Activated T-helper 2 cell treated with anti-CD3 and anti-CD28 coated beads, Interferon-gamma antibody, Interleukin-2, Interleukin-4, amounts not matched to agents 10 μg/mL and 5 μg/mL and 100 μg/mL, durations not matched to agents 14 hours and 24 hours and 36 hours (primary cell): ENCODE data around the gene KIF13A. TPM values are rescaled to one million over a fixed set of nuclear protein-coding genes. Genes with fewer than 3 reads are reported as not detected.

Source experiments
- DNase-seq: peaks from one replicate; pipeline ENCODE4 v3.0.0; 2021; ENCODE audit warnings: low spot score
- H3K27ac Mint-ChIP-seq: one replicate; pipeline ENCODE4 v1.8.0; 2021; ENCODE audit warnings: mixed read lengths
- H3K27me3 Mint-ChIP-seq: one replicate; pipeline ENCODE4 v1.8.0; 2021; ENCODE audit warnings: low read depth, mixed read lengths
- H3K36me3 Mint-ChIP-seq: one replicate; pipeline ENCODE4 v1.8.0; 2021; ENCODE audit warnings: low read depth, mixed read lengths
- H3K4me1 Mint-ChIP-seq: one replicate; pipeline ENCODE4 v1.8.0; 2021; ENCODE audit warnings: low read depth, mixed read lengths
- H3K4me3 Mint-ChIP-seq: one replicate; pipeline ENCODE4 v1.8.0; 2021; ENCODE audit warnings: low read depth, mild to moderate bottlenecking, moderate library complexity, mixed read lengths
- H3K9me3 Mint-ChIP-seq: one replicate; pipeline ENCODE4 v1.8.0; 2021; ENCODE audit warnings: mixed read lengths
- intact Hi-C: fragments of 100-400 bp; cut with micrococcal nuclease; formaldehyde crosslinking; loops from one replicate; pipeline ENCODE4 v1.15.1; 2023
- total RNA-seq: library from RNA; stranded (reverse); gene quantifications from 2 replicates; pipeline ENCODE4 v1.2.3, GENCODE V29; 2022

KIF13A gene
- total RNA-seq, 1 donor from 2014 or later, result not detected

DNA sequence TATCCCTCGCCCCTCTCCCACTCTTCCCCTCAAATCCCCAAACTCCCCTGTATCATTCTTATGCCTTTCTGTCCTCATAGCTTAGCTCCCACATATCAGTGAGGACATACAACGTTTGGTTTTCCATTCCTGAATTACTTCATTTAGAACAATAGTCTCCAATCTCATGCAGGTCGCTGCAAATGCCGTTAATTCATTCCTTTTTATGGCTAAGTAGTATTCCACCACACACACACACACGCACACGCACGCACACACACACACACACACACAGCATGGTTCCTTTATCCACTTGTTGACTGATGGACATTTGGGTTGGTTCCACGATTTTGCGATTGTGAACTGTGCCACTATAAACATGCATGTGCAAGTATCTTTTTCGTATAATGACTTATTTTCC, 112.7 kb downstream of the KIF13A start:
- Mint-ChIP-seq H3K36me3 (no peaks in the 10 kb centered on the region), H3K4me3 (no peak overlapping the region), H3K27ac (no peak overlapping the region), H3K4me1 (no peaks in the 10 kb centered on the region), H3K9me3 (no peaks in the 10 kb centered on the region), H3K27me3 (peaks cover 16% of the 10 kb centered on the region)
- intact Hi-C loops, result no loop called here
- no peak for DNase-seq

DNA sequence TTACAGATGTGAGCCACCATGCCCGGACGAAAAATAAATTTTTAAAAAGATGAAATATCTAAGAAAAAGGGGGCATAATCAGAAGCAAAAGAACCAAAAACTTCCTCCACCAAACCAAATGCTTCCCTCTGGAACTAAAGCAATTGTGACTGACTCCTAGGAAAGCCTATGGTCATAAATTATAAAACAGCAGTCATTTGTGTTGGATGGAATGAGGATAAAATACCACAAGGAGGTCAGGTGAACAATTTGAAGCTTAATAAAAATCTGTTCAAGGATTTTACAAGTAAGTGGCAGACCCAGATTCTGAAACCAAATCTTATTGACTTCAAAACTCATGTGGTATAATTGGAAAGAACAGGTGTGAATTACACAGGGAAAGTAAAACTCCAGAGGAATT, 114.5 kb downstream of the KIF13A start:
- H3K27ac Mint-ChIP-seq, result no peak overlapping the region
- peaks cover 19% of the 10 kb centered on the region for H3K27me3 Mint-ChIP-seq
- H3K9me3 Mint-ChIP-seq, result no peaks in the 10 kb centered on the region
- H3K4me1 Mint-ChIP-seq, result no peaks in the 10 kb centered on the region
- H3K36me3 Mint-ChIP-seq, result no peaks in the 10 kb centered on the region
- DNase-seq, result no peak
- H3K4me3 Mint-ChIP-seq, result no peak overlapping the region
- intact Hi-C loops, result no loop called here

DNA sequence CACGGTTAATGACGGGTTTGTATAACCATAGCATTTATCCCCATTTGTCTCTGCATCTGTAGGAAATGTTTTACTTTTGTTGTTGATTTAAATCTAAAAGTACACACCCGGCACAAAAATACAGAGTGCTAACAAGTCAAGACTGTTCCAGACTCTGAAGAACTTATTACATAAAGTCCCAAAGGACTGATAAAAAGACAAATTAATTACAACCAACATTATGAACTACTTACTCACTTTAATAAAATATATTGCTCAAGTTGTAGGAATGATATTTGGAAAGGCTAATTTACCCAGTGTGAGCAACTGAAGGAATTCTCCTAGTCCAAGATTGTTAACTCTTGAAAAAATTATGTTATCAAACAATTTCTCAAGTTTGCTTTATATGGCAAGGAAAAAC, 115.6 kb downstream of the KIF13A start:
- H3K27me3 Mint-ChIP-seq, result peaks cover 19% of the 10 kb centered on the region
- H3K4me1 Mint-ChIP-seq, result no peaks in the 10 kb centered on the region
- no peak overlapping the region for H3K4me3 Mint-ChIP-seq
- no peak overlapping the region for H3K27ac Mint-ChIP-seq
- no peaks in the 10 kb centered on the region for H3K36me3 Mint-ChIP-seq
- intact Hi-C loops, result no loop called here
- no peaks in the 10 kb centered on the region for H3K9me3 Mint-ChIP-seq
- no peak for DNase-seq

DNA sequence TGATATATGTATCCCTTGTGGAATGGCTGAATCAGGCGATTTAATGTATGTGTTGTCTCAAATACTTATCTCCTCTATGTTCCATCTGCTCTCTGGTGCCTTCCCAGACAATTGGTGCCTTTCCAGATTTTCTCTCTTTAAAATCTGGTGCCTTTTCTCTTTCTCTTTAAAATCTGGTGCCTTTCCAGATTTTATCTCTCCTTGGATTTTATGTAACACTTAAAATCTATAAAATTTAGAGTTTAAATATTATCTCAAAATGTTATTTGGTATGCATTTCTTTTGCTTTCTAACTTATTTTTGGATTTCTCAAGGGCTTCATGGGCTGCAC, 116.3 kb downstream of the KIF13A start:
- Mint-ChIP-seq H3K27me3 (peaks cover 18% of the 10 kb centered on the region), H3K4me3 (no peak overlapping the region), H3K4me1 (no peaks in the 10 kb centered on the region), H3K36me3 (no peaks in the 10 kb centered on the region), H3K9me3 (no peaks in the 10 kb centered on the region), H3K27ac (no peak overlapping the region)
- intact Hi-C loops, result no loop called here
- DNase-seq, result no peak

DNA sequence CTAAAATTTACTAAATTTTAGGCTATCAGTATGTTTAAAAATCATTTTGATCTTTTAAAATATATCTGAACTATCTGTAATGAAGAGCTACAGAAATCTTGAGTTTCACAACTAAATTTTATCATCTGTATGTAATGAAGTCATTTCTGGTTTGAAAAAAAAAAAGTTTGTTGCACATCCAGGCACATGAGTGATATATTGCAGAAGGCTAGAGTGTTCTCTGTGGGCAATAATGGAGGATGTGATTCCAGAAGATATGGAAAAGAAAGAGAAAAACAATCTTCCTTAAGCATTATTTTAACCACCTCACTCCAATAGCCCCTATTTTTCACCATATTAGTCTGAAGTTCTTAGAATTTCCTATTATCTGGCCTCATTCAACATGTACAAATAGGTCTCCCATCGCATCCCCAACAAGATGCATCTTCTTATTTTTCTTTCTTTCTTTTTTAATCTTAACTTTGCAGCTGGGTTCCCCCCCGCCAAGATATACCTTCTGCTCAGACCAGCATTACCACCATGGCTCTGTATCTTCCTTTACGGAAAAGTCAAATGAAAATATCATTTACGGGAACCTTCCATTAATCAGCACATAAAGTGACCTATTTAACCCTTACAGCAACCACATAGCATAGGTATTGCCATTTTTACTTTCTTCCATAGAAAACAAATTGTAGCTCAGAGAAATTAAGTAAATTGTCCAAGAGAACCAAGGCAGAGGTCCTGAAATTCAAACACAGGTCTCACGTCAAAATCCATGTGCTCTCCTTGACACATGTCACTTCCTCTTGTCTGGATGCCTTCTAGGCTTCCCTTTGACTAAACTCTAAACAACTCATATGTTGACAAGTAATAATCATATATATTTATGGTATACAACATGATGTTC, 116.9 kb downstream of the KIF13A start:
- no peak overlapping the region for H3K27ac Mint-ChIP-seq
- no peaks in the 10 kb centered on the region for H3K36me3 Mint-ChIP-seq
- no peaks in the 10 kb centered on the region for H3K9me3 Mint-ChIP-seq
- intact Hi-C loops, result no loop called here
- no peaks in the 10 kb centered on the region for H3K4me1 Mint-ChIP-seq
- no peak for DNase-seq
- H3K4me3 Mint-ChIP-seq, result no peak overlapping the region
- peaks cover 19% of the 10 kb centered on the region for H3K27me3 Mint-ChIP-seq

DNA sequence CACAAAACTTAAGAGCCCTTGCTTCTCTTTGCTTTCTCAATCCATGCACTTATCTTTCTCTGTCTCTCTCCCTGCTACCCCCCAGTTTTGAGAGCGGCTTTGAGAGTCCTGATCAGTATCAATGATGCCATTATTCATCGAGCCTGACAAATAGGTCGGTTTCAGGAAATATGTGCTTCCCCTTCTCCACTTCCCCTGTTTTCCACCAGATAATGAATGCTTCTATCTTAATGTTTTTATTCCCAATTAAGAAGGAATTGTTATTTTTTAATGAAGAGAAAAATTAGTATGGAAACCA, 117.7 kb downstream of the KIF13A start:
- H3K27ac Mint-ChIP-seq, result no peak overlapping the region
- no peak for DNase-seq
- no peaks in the 10 kb centered on the region for H3K9me3 Mint-ChIP-seq
- H3K4me1 Mint-ChIP-seq, result no peaks in the 10 kb centered on the region
- no peaks in the 10 kb centered on the region for H3K36me3 Mint-ChIP-seq
- peaks cover 21% of the 10 kb centered on the region for H3K27me3 Mint-ChIP-seq
- H3K4me3 Mint-ChIP-seq, result no peak overlapping the region
- intact Hi-C loops, result no loop called here

DNA sequence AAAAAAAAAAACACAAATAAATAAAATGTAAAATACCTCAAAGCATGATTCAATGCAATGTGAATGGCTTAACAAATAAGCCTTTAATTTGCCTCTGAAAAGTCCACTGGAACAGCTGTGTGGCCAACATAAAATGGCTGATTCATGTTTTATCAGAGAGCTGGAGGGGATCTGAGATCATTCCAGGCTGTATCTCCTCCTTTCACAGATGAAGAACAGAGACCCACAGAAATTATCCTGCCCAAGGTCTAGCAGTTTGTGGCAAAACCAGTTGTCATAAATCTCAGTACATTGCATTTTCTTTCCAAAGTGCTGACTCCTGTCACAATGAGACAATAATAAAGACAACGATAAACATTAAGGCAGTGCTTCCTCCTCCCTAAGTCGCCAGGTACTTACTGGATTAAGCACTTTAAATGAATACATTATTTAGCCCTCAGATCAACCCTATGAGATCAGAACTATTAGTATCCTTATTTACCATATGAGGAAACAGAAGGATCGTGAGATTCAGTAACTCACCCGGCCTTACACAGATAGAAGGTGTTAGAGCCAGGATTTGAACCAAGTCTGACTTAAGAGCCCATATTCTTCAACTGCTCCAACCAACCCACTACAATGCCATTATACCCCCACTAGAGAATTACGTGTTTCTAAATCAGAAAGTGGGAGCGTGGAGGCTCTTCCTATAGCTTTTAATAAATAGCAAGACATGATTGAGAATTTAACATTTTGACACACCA, 118.3 kb downstream of the KIF13A start:
- no peak for DNase-seq
- no peaks in the 10 kb centered on the region for H3K9me3 Mint-ChIP-seq
- no peaks in the 10 kb centered on the region for H3K4me1 Mint-ChIP-seq
- H3K27me3 Mint-ChIP-seq, result peaks cover 21% of the 10 kb centered on the region
- intact Hi-C loops, result no loop called here
- no peaks in the 10 kb centered on the region for H3K36me3 Mint-ChIP-seq
- no peak overlapping the region for H3K27ac Mint-ChIP-seq
- no peak overlapping the region for H3K4me3 Mint-ChIP-seq

DNA sequence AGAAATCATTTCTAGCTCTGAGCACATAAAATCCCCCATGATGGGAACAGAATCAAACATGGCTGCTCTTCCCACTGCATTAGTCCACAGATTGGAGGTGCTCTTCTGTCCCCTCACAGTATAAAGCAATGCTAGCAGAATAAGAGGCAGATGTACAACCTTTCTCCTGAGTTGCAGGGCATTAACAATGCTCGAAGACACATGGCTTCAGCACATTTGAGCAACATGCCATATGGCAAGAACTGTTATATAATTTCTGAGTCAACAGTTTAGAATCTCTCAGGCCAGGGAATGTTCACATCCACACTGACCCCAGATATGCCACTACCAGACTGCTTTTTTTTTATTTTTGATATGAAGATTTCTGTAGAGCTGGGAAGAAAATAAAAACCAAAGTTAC, 119.6 kb downstream of the KIF13A start:
- Mint-ChIP-seq H3K9me3 (no peaks in the 10 kb centered on the region), H3K4me3 (no peak overlapping the region)

DNA sequence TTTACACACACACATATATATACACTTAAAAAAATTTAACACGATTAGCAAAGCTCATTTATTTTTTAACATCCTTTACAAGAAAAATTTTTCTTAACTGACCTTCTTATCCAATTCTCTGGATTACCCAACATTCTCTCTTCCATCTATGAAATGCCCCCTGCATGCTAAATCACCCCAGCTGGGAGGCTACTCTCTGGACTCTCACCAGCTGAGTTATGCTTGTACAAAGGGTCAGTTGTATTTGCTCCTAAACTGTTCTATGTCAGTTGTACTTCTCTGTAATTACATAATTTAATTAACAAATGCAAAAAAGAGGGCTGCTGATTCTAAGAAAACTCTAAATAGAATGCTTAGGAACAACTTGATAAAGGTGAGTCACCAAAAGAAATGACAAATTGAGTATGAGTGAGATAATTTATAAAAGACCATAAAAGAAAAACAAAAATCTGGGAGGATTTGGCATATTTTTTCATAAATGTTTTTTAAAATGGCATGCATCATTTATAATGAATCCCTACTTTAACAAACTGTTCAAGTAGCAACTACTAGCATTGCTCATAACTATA, 120.5 kb downstream of the KIF13A start:
- peaks cover 21% of the 10 kb centered on the region for H3K27me3 Mint-ChIP-seq

More for the DNA sequence above, 119.6 kb downstream of the KIF13A start:
- H3K27me3 Mint-ChIP-seq, result peaks cover 21% of the 10 kb centered on the region
- no peak for DNase-seq
- intact Hi-C loops, result no loop called here
- no peak overlapping the region for H3K27ac Mint-ChIP-seq
- no peaks in the 10 kb centered on the region for H3K4me1 Mint-ChIP-seq
- no peaks in the 10 kb centered on the region for H3K36me3 Mint-ChIP-seq

DNA sequence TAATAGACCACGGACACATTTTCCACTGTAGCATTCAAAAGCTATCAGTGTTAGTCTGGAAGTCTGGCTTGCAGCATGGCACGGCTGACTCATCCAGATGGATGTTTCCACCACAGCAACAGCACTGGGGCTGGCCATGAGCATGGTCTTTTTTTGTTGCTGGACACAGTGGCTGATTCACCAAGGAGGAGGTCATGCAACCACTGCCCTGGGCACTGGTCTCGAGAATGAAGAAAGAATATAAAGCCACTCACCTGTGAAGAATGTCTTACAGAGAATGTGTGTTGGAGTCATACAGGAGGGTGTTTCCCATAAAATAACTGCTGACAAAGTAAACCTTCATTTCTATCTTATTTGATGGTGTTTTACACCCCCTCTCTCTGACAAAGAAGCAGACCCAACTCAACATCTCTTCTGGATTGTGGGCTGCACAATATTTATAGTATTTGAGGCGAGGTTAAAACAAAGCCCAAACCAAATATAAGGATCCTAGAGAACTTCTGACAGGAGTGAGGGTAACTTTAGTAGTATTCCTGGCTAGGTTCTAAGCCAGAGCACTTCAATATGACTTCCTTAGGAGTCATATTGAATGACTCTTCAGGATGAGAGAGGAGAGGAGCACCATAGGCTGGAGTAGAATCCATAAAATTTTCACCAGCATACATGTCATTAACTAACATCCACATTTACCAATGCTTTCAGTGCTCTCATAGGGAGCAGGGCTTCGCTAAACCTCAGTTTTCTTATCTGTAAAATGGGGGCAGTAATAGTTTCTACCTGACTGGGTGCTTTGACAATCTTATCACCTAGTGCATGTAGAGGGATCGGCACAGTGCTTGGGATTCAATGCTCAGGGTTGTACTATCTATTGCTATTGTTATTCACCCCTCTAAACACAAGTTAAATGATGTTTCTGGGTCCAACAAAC, 121.4 kb downstream of the KIF13A start:
- H3K9me3 Mint-ChIP-seq, result no peaks in the 10 kb centered on the region
- peaks cover 21% of the 10 kb centered on the region for H3K27me3 Mint-ChIP-seq
- H3K4me1 Mint-ChIP-seq, result no peaks in the 10 kb centered on the region
- no peaks in the 10 kb centered on the region for H3K36me3 Mint-ChIP-seq
- DNase-seq, result no peak
- intact Hi-C loops, result no loop called here
- no peak overlapping the region for H3K27ac Mint-ChIP-seq
- no peak overlapping the region for H3K4me3 Mint-ChIP-seq

More for the DNA sequence above, 120.5 kb downstream of the KIF13A start:
- Mint-ChIP-seq H3K36me3 (no peaks in the 10 kb centered on the region), H3K4me1 (no peaks in the 10 kb centered on the region), H3K27ac (no peak overlapping the region), H3K4me3 (no peak overlapping the region), H3K9me3 (no peaks in the 10 kb centered on the region)
- intact Hi-C loops, result no loop called here
- no peak for DNase-seq

DNA sequence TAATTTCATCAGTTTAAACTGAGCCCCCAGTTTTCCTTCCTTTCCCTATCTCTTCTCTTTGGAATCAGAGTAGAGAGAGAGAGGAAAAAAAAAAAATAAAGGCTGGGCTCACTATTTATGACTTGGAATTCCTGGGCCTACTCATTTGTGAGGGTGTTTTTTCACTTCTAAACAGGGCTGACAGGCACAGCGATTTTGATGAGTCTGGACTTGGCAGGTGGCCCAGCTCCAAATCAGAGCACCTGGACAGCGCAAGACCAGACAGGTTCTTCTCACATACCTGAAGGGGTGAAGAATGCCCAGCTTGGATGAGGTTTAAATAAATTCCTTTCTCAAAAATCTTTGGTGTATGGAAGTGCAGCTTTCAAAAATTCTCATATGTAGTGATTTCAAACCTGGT, 122.2 kb downstream of the KIF13A start:
- intact Hi-C loops, result no loop called here
- Mint-ChIP-seq H3K9me3 (no peaks in the 10 kb centered on the region), H3K27ac (no peak overlapping the region), H3K27me3 (peaks cover 19% of the 10 kb centered on the region), H3K36me3 (no peaks in the 10 kb centered on the region), H3K4me3 (no peak overlapping the region), H3K4me1 (no peaks in the 10 kb centered on the region)
- DNase-seq, result no peak

DNA sequence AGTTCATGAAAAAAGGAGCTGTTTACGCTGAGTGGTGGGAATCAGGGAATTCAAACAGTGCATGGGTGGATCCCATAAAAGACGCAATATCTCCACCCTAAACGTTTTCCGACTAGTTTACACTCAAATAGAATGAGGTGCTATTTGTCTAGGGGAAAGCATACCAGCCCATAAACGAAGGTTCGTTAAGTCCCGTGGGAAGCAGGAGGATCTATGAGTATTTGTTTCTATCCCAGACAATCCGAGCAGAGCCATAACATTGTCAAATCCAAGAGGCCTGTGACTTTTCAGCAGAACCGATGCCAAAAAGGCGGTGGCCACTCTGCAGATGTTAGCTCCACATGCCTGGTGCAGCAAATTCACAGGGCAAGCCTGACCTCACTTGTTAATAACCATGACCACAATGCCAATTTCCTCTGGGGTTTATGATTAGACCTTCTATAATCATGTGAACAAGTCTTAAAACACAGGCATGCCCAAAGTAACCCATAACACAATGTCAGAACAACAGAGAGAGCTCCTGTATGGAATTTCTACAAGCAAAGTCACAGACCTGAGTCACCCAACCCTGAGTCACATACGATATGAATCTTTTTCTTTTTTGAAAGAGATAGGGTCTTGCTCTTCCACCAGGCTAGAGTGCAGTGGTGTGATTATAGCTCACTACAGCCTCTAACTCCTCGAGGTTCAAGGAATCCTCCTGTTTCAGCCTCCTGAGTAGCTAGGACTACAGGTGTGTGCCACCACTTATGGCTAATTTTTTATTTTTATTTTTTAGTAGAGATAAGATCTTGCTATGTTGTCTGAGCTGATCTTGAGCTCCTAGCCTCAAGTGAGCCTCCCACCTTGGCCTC, 123.3 kb downstream of the KIF13A start:
- no peaks in the 10 kb centered on the region for H3K36me3 Mint-ChIP-seq
- H3K27me3 Mint-ChIP-seq, result peaks cover 13% of the 10 kb centered on the region
- no peaks in the 10 kb centered on the region for H3K9me3 Mint-ChIP-seq
- no peak for DNase-seq
- H3K4me3 Mint-ChIP-seq, result no peak overlapping the region
- H3K4me1 Mint-ChIP-seq, result no peaks in the 10 kb centered on the region
- H3K27ac Mint-ChIP-seq, result no peak overlapping the region
- intact Hi-C loops, result no loop called here
